Muscle layer of duodenum (tissue), 2 donors: ENCODE data around the gene PLPP4.

Experiments
- H3K27ac ChIP-seq: one replicate; pipeline ENCODE4 v1.7.0; 2013; ENCODE audit warnings: mild to moderate bottlenecking, low read length
- H3K27me3 ChIP-seq: one replicate; pipeline ENCODE4 v1.7.0; 2013; ENCODE audit warnings: low read depth, mild to moderate bottlenecking, control low read depth, low read length
- H3K36me3 ChIP-seq, 2 donors: one replicate each; pipeline ENCODE4 v1.7.0; 2013; ENCODE audit warnings: low read length in 2 of 2, control low read depth in 1 of 2, mild to moderate bottlenecking in 1 of 2; ENCODE audit not compliant: insufficient read depth in 2 of 2, control insufficient read depth in 1 of 2
- H3K4me1 ChIP-seq, 2 donors: one replicate each; pipeline ENCODE4 v1.7.0; 2013; ENCODE audit warnings: low read length in 2 of 2, mild to moderate bottlenecking in 2 of 2, control low read depth in 1 of 2, moderate library complexity in 1 of 2; ENCODE audit not compliant: insufficient read depth in 2 of 2, control insufficient read depth in 1 of 2
- H3K4me3 ChIP-seq, 2 donors: one replicate each; pipeline ENCODE4 v1.7.0; 2013; ENCODE audit warnings: low read length in 2 of 2, low read depth in 1 of 2, mild to moderate bottlenecking in 1 of 2
- H3K9me3 ChIP-seq, 2 donors: one replicate each; pipeline ENCODE4 v1.7.0; 2013; ENCODE audit warnings: low read length in 2 of 2, control low read depth in 1 of 2, mild to moderate bottlenecking in 1 of 2; ENCODE audit not compliant: control insufficient read depth in 1 of 2
- donor health status: healthy.

The PLPP4 gene

GRCh38 chr10:120477021-120477742, 20.2 kb downstream of the PLPP4 start:
- H3K36me3 ChIP-seq: no peaks in the 10 kb centered on the region
- H3K27me3 ChIP-seq: no peaks in the 10 kb centered on the region
- H3K9me3 ChIP-seq: no peaks in the 10 kb centered on the region
- H3K4me1 ChIP-seq: peaks cover 0 to 24% of the 10 kb centered on the region in 2 donors
- no peak overlapping the region for H3K27ac ChIP-seq
- H3K4me3 ChIP-seq: no peak overlapping the region

DNA sequence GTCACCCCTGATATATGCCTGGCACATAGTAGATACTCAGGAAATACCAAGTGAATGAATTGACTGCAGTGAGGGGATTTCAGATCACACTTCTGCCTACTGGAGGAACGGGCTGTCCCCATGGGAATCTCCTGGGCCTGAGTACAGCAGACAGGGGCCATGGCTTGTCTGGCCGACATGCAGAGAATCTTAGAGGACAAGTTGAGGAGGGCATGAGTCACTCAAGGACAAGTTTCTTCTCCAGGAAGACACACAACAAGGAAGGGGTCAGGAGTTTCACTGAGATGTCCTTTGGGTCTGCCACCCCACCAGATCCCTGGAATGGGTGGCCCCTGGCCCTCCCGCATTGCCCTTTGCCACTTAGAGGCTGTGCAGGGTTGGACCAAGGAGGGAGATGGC, 20.7 kb downstream of the PLPP4 start:
- peaks cover 0 to 24% of the 10 kb centered on the region in 2 donors for H3K4me1 ChIP-seq
- H3K9me3 ChIP-seq: no peaks in the 10 kb centered on the region
- no peaks in the 10 kb centered on the region for H3K27me3 ChIP-seq
- no peaks in the 10 kb centered on the region for H3K36me3 ChIP-seq
- no peak overlapping the region for H3K4me3 ChIP-seq
- H3K27ac ChIP-seq: no peak overlapping the region

GRCh38 chr10:120478386-120478785, 21.4 kb downstream of the PLPP4 start:
- no peak overlapping the region for H3K4me3 ChIP-seq
- H3K4me1 ChIP-seq: peaks cover 0 to 24% of the 10 kb centered on the region in 2 donors
- no peaks in the 10 kb centered on the region for H3K36me3 ChIP-seq
- no peaks in the 10 kb centered on the region for H3K27me3 ChIP-seq
- no peak overlapping the region for H3K27ac ChIP-seq
- H3K9me3 ChIP-seq: no peaks in the 10 kb centered on the region

GRCh38 chr10:120479506-120479905, 22.5 kb downstream of the PLPP4 start:
- no peaks in the 10 kb centered on the region for H3K36me3 ChIP-seq
- H3K27ac ChIP-seq: no peak overlapping the region
- no peak overlapping the region for H3K4me3 ChIP-seq
- H3K4me1 ChIP-seq: peaks cover 0 to 24% of the 10 kb centered on the region in 2 donors
- H3K9me3 ChIP-seq: no peaks in the 10 kb centered on the region
- no peaks in the 10 kb centered on the region for H3K27me3 ChIP-seq

- H3K4me3 ChIP-seq: no peak overlapping the region
- no peaks in the 10 kb centered on the region for H3K36me3 ChIP-seq
- no peaks in the 10 kb centered on the region for H3K27me3 ChIP-seq
These were observed 23.1 kb downstream of the PLPP4 start for GRCh38 chr10:120480065-120480600.

GRCh38 chr10:120480848-120481247, 23.8 kb downstream of the PLPP4 start:
- Histone ChIP-seq H3K4me3 (no peak overlapping the region), H3K4me1 (peaks cover 0 to 15% of the 10 kb centered on the region in 2 donors), H3K9me3 (no peaks in the 10 kb centered on the region), H3K27ac (no peak overlapping the region), H3K27me3 (no peaks in the 10 kb centered on the region), H3K36me3 (no peaks in the 10 kb centered on the region)

More at GRCh38 chr10:120480065-120480600, 23.1 kb downstream of the PLPP4 start:
- peaks cover 0 to 22% of the 10 kb centered on the region in 2 donors for H3K4me1 ChIP-seq
- H3K9me3 ChIP-seq: no peaks in the 10 kb centered on the region
- no peak overlapping the region for H3K27ac ChIP-seq

- Histone ChIP-seq H3K36me3 (no peaks in the 10 kb centered on the region), H3K27me3 (no peaks in the 10 kb centered on the region), H3K9me3 (no peaks in the 10 kb centered on the region), H3K4me1 (peaks cover 0 to 5% of the 10 kb centered on the region in 2 donors), H3K27ac (no peak overlapping the region), H3K4me3 (no peak overlapping the region)
These were observed 26.0 kb downstream of the PLPP4 start for GRCh38 chr10:120483006-120483405.

DNA sequence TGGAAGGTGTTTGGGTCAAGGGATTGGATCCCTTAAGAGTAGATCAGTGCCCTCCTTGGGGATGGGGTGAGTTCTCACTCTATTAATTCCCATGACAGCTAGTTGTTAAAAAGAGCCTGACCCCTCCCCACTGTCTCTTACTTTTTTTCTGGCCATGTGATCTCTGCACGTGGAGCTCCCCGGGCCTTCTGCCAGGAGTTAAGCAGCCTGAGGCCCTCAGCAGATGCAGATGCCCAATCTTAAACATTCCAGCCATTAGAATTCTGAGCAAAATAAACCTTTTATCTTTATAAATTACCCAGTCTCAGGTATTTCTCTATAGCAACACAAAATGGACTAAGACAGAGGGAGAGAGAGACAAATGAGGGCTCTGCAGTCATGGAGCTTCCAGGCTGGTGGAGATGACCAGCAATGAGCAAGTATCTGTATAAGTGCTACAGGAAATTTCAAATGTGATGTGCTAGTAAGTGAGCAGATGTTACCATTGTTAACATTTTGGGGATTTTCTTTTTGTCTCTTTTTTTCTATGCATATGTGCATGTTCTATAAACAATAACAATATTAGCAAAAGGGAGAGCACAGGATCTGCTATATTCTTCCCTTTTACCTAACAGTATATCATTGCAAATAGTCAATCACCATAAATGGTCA, 26.7 kb downstream of the PLPP4 start:
- Histone ChIP-seq H3K4me1 (peaks cover 0 to 5% of the 10 kb centered on the region in 2 donors), H3K9me3 (no peaks in the 10 kb centered on the region), H3K27ac (no peak overlapping the region), H3K4me3 (no peak overlapping the region), H3K27me3 (no peaks in the 10 kb centered on the region), H3K36me3 (no peaks in the 10 kb centered on the region)

- Histone ChIP-seq H3K4me1 (no peaks in the 10 kb centered on the region), H3K27me3 (no peaks in the 10 kb centered on the region), H3K4me3 (no peak overlapping the region), H3K27ac (no peak overlapping the region), H3K9me3 (no peaks in the 10 kb centered on the region), H3K36me3 (no peaks in the 10 kb centered on the region)
These were observed 28.9 kb downstream of the PLPP4 start for GRCh38 chr10:120485946-120486345.

DNA sequence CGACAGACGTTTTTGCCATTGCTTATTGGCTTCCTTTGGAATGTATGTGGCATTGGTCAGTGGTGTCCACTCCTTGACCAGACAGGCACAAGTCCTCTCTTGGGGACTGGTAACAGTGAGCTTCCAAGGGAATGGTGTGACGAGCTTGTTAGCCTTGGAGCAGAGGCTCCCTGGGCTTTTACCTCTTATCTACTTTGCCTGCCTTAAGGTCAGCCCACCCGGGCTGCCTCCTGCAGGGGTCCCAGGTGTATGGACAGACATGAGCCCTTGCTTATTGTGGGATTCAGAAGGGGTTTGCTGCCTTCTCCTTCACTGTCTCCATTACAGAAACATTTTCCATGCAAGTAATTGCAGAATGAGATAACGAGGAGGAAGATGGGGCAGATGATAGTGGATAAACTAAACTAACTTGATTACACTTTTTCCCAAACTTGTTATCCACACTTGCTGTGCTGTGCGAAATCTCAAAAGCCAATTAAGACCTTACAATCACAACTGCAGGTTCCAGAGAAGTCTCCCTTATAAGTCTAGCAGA, 29.7 kb downstream of the PLPP4 start:
- H3K27me3 ChIP-seq: no peaks in the 10 kb centered on the region
- H3K36me3 ChIP-seq: no peaks in the 10 kb centered on the region
- no peak overlapping the region for H3K27ac ChIP-seq
- no peak overlapping the region for H3K4me3 ChIP-seq
- no peaks in the 10 kb centered on the region for H3K4me1 ChIP-seq
- no peaks in the 10 kb centered on the region for H3K9me3 ChIP-seq

GRCh38 chr10:120490288-120490687, 33.3 kb downstream of the PLPP4 start:
- H3K4me1 ChIP-seq: no peaks in the 10 kb centered on the region
- H3K36me3 ChIP-seq: no peaks in the 10 kb centered on the region
- no peak overlapping the region for H3K4me3 ChIP-seq
- no peak overlapping the region for H3K27ac ChIP-seq
- no peaks in the 10 kb centered on the region for H3K9me3 ChIP-seq
- no peaks in the 10 kb centered on the region for H3K27me3 ChIP-seq
